Epithelial cell of alveolus of lung (primary cell): ENCODE data around the gene MCM3AP. TPM values are rescaled to one million over a fixed set of nuclear protein-coding genes. Genes with fewer than 3 reads are reported as not detected.

Experiments
- total RNA-seq: library from RNA; depleted of rRNA; stranded (reverse); fragments of >200 nt; gene quantifications from 2 replicates; pipeline ENCODE4 v1.2.1, GENCODE V29; 2015

The MCM3AP gene
- 44.5 and 47.8 TPM in 2 replicates for total RNA-seq

GRCh38 chr21:46285206-46285661 is at the start of gene MCM3AP:
TSS of gene MCM3AP (minus strand) at chr21:46285611. CDS start at chr21:46285286, 325 bp downstream.

GRCh38 chr21:46323710-46324389 is 38.4 kb upstream of the MCM3AP start, which contains the start of the genes C21orf58 and PCNT:
TSS of gene C21orf58 (minus strand) at chr21:46323870. CDS start at chr21:46322738, 1,132 bp downstream.
TSS of gene PCNT (plus strand) at chr21:46324156. CDS start at chr21:46324229, 73 bp downstream.

GRCh38 chr21:46285761-46286647 is 593 bp upstream of the MCM3AP start, which contains the start of gene YBEY:
TSS of gene YBEY (plus strand) at chr21:46286342. CDS start at chr21:46286914, 572 bp downstream.

GRCh38 chr21:46228345-46229051 is 56.9 kb downstream of the MCM3AP start, which contains the start of gene LSS:
TSS of gene LSS (minus strand) at chr21:46228774. CDS start at chr21:46228745, 29 bp downstream.

Other genes with a start within 250 kb of the MCM3AP start
- 1,554 and 1,623 TPM in 2 replicates for gene COL6A2, start 187.5 kb downstream of the MCM3AP start, total RNA-seq
- gene FTCD, start 130.0 kb downstream of the MCM3AP start, total RNA-seq, result not detected in 2 replicates
- gene SPATC1L, start 101.2 kb downstream of the MCM3AP start, total RNA-seq, result 17.5 and 30.8 TPM in 2 replicates
- 48.7 and 103 TPM in 2 replicates for gene LSS, start 56.8 kb downstream of the MCM3AP start, total RNA-seq
- 20.3 and 26.5 TPM in 2 replicates for gene YBEY, start 731 bp upstream of the MCM3AP start, total RNA-seq
- 3.7 and 5.0 TPM in 2 replicates for gene C21orf58, start 38.3 kb upstream of the MCM3AP start, total RNA-seq
- 13.7 and 14.4 TPM in 2 replicates for gene PCNT, start 38.5 kb upstream of the MCM3AP start, total RNA-seq
- gene DIP2A, start 173.3 kb upstream of the MCM3AP start, total RNA-seq, result 11.2 and 16.9 TPM in 2 replicates